HCT116 (cell line): ENCODE data around the gene SZT2. TPM values are rescaled to one million over a fixed set of nuclear protein-coding genes. Genes with fewer than 3 reads are reported as not detected.

Source experiments
- ATAC-seq: fragments of 200-7000 bp; cut with Tn5 transposase; 2 replicates; pipeline ENCODE4 v1.9.1; 2020; ENCODE audit warnings: mild to moderate bottlenecking, moderate library complexity
- BruUV-seq: library from RNA; stranded (reverse); fragments of 400-500 nt; replicated peaks from 2 replicates; lab custom pipeline; 2021; lab: Mats Ljungman, UMichigan
- CTCF ChIA-PET: fragments of 300-600 bp; sonication (Branson Sonifier 250); formaldehyde crosslinking; loops from one replicate; lab custom pipeline; 2021; ENCODE audit warnings: antibody characterized with exemption; lab: Charles Lee
- POLR2A ChIA-PET: fragments of 300-600, 350-600 bp; sonication (Branson Sonifier 250); formaldehyde crosslinking; loops from one replicate; lab custom pipeline; 2021; ENCODE audit warnings: antibody characterized with exemption; lab: Charles Lee
- RAD21 ChIA-PET, 2 experiments: fragments of 300-600 bp; sonication (Branson Sonifier 250); formaldehyde crosslinking; loops; one replicate each; lab custom pipeline; 2023; ENCODE audit warnings: low total read pairs in 2 of 2; ENCODE audit not compliant: uncharacterized antibody in 2 of 2, unreplicated experiment in 2 of 2, low non-redundant PET in 1 of 2; lab: Charles Lee
- DNase-seq: peaks from one replicate; pipeline ENCODE4 v3.0.0-alpha.2; 2010; ENCODE audit warnings: low read depth, low spot score
- H2AFZ ChIP-seq: fragments of 200-600 bp; shearing (Covaris generic), sonication (generic); 2 replicates; pipeline ENCODE4 v1.6.1; 2017; ENCODE audit warnings: low read depth, mixed run types, mixed read lengths, antibody characterized with exemption, low read length; ENCODE audit not compliant: poor library complexity, severe bottlenecking
- H3K27ac ChIP-seq: 2 replicates; pipeline ENCODE4 v1.5.1; 2012; ENCODE audit warnings: low read depth, low read length
- H3K27me3 ChIP-seq: fragments of 200-600 bp; sonication (generic); 2 replicates; pipeline ENCODE4 v1.6.1; 2016; ENCODE audit warnings: mixed run types, low read length, mixed read lengths; ENCODE audit not compliant: insufficient read depth
- H3K36me3 ChIP-seq, 2 experiments: fragments of 200-500 bp in 1 of 2; fragments of 200-600 bp in 1 of 2; sonication (Bioruptor generic) in 1 of 2; sonication (generic) in 1 of 2; 2 replicates each; pipeline versions ENCODE4 v1.5.1 to v1.6.1; 2014 to 2016; ENCODE audit warnings: low read length in 2 of 2, inconsistent platforms in 1 of 2, mixed read lengths in 1 of 2, mixed run types in 1 of 2; ENCODE audit not compliant: insufficient read depth in 2 of 2, control insufficient read depth in 1 of 2
- H3K4me1 ChIP-seq, 2 experiments: fragments of 200-600 bp in 1 of 2; sonication (generic) in 1 of 2; 2 replicates each; pipeline versions ENCODE4 v1.5.1 to v1.6.1; 2012 to 2017; ENCODE audit warnings: low read length in 2 of 2, inconsistent platforms in 1 of 2, mild to moderate bottlenecking in 1 of 2, mixed read lengths in 1 of 2, mixed run types in 1 of 2, moderate library complexity in 1 of 2; ENCODE audit not compliant: insufficient read depth in 2 of 2, control insufficient read depth in 1 of 2
- H3K4me2 ChIP-seq: fragments of 200-600 bp; sonication (generic); 2 replicates; pipeline ENCODE4 v1.6.1; 2017; ENCODE audit warnings: mixed run types, low read length, mixed read lengths
- H3K4me3 ChIP-seq, 2 experiments: fragments of 200-600 bp in 1 of 2; sonication (generic) in 1 of 2; replicated peaks in 1 of 2; 2 replicates each; pipeline ENCODE4 v1.5.1; 2011 to 2016; ENCODE audit warnings: low read length in 2 of 2, control low read depth in 1 of 2, low read depth in 1 of 2, mild to moderate bottlenecking in 1 of 2, mixed read lengths in 1 of 2, mixed run types in 1 of 2
- H3K79me2 ChIP-seq: fragments of 200-600 bp; sonication (generic); 2 replicates; pipeline ENCODE4 v1.6.1; 2017; ENCODE audit warnings: mild to moderate bottlenecking, mixed run types, low read length, moderate library complexity, mixed read lengths; ENCODE audit not compliant: insufficient read depth
- H3K9ac ChIP-seq: fragments of 200-600 bp; sonication (generic); 2 replicates; pipeline ENCODE4 v1.6.1; 2016; ENCODE audit warnings: low read length, mixed read lengths
- H3K9me2 ChIP-seq: fragments of 200-600 bp; sonication (generic), shearing (Covaris generic); 2 replicates; pipeline ENCODE4 v1.6.1; 2017; ENCODE audit warnings: mixed run types, mild to moderate bottlenecking, moderate library complexity; ENCODE audit not compliant: insufficient read depth
- H3K9me3 ChIP-seq, 2 experiments: fragments of 200-500 bp in 1 of 2; fragments of 200-600 bp in 1 of 2; sonication (Bioruptor generic) in 1 of 2; sonication (generic) in 1 of 2; 2 replicates each; pipeline ENCODE4 v1.6.1; 2014 to 2017; ENCODE audit warnings: low read length in 2 of 2, mixed read lengths in 2 of 2, inconsistent platforms in 1 of 2, low read depth in 1 of 2, mild to moderate bottlenecking in 1 of 2, mixed run types in 1 of 2, moderate library complexity in 1 of 2; ENCODE audit not compliant: control insufficient read depth in 1 of 2, insufficient read depth in 1 of 2
- H4K20me1 ChIP-seq: fragments of 200-600 bp; sonication (generic), shearing (Covaris generic); 2 replicates; pipeline ENCODE4 v1.6.1; 2017; ENCODE audit warnings: mixed run types, mild to moderate bottlenecking, moderate library complexity; ENCODE audit not compliant: insufficient read depth
- CBX3 ChIP-seq: IDR thresholded peaks from 2 replicates; pipeline ENCODE4 v1.6.1; 2012; ENCODE audit warnings: low read depth
- CEBPB ChIP-seq: IDR thresholded peaks from 2 replicates; pipeline ENCODE4 v1.6.1; 2012; ENCODE audit warnings: low read depth
- EGR1 ChIP-seq: IDR thresholded peaks from 2 replicates; pipeline ENCODE4 v1.6.1; 2012; ENCODE audit warnings: low read depth
- ELF1 ChIP-seq: IDR thresholded peaks from 2 replicates; pipeline ENCODE4 v1.6.1; 2012; ENCODE audit warnings: low read depth, borderline replicate concordance
- EZH2 ChIP-seq: fragments of 200-600 bp; sonication (generic); IDR thresholded peaks from 2 replicates; pipeline ENCODE4 v1.6.1; 2017; ENCODE audit warnings: antibody characterized with exemption, mixed run types
- EZH2phosphoT487 ChIP-seq: fragments of 200-600 bp; IDR thresholded peaks from 2 replicates; pipeline ENCODE4 v1.6.1; 2018; ENCODE audit warnings: antibody characterized with exemption, borderline replicate concordance
- FOSL1 ChIP-seq: IDR thresholded peaks from 2 replicates; pipeline ENCODE4 v1.6.1; 2012; ENCODE audit warnings: low read depth
- POLR2A ChIP-seq: IDR thresholded peaks from 2 replicates; pipeline ENCODE4 v1.7.0; 2011; ENCODE audit warnings: borderline replicate concordance; ENCODE audit not compliant: insufficient read depth, insufficient read length; ENCODE audit errors: extremely low read depth
- POLR2AphosphoS5 ChIP-seq: IDR thresholded peaks from 2 replicates; pipeline ENCODE4 v1.6.1; 2011; ENCODE audit warnings: mild to moderate bottlenecking, low read depth, low read length, moderate library complexity
- RAD21 ChIP-seq: IDR thresholded peaks from 2 replicates; pipeline ENCODE4 v1.6.1; 2012; ENCODE audit warnings: low read depth, mild to moderate bottlenecking
- SIN3A ChIP-seq: IDR thresholded peaks from 2 replicates; pipeline ENCODE4 v1.6.1; 2012; ENCODE audit warnings: low read depth
- SP1 ChIP-seq: IDR thresholded peaks from 2 replicates; pipeline ENCODE4 v1.6.1; 2012; ENCODE audit warnings: low read depth
- SRF ChIP-seq: IDR thresholded peaks from 2 replicates; pipeline ENCODE4 v1.6.1; 2012; ENCODE audit warnings: low read depth
- TCF7L2 ChIP-seq: IDR thresholded peaks from 2 replicates; pipeline ENCODE4 v1.7.0; 2011; ENCODE audit warnings: borderline replicate concordance, inconsistent platforms; ENCODE audit not compliant: insufficient read depth, insufficient read length; ENCODE audit errors: extremely low read depth
- YY1 ChIP-seq: IDR thresholded peaks from 2 replicates; pipeline ENCODE4 v1.6.1; 2011; ENCODE audit warnings: low read length, low read depth, moderate library complexity, mild to moderate bottlenecking; ENCODE audit not compliant: insufficient replicate concordance; ENCODE audit errors: extremely low read depth
- ZBTB33 ChIP-seq: IDR thresholded peaks from 2 replicates; pipeline ENCODE4 v1.6.1; 2011; ENCODE audit warnings: mild to moderate bottlenecking, low read length, moderate library complexity; ENCODE audit not compliant: insufficient replicate concordance; ENCODE audit errors: extremely low read depth
- ZFX ChIP-seq: fragments of 450-650 bp; IDR thresholded peaks from 2 replicates; pipeline ENCODE4 v1.6.1; 2017
- ZNF274 ChIP-seq: fragments of 200-500 bp; sonication (Bioruptor generic); IDR thresholded peaks from 2 replicates; pipeline ENCODE4 v1.6.1; 2014; ENCODE audit warnings: mild to moderate bottlenecking, low read depth, low read length, inconsistent platforms
- intact Hi-C: fragments of 100-400 bp; cut with micrococcal nuclease; formaldehyde crosslinking; loops from 2 replicates; pipeline ENCODE4 v1.10.0; 2022
- total RNA-seq: library from RNA; stranded (reverse); gene quantifications from one replicate; pipeline ENCODE4 v1.2.1, GENCODE V29; 2021; ENCODE audit not compliant: unreplicated experiment
- TF ChIP-seq, protein P1 (sequence below): IDR thresholded peaks from 2 replicates; pipeline ENCODE4 v1.6.1; 2012
- TF ChIP-seq, protein P2 (sequence below): IDR thresholded peaks from 2 replicates; pipeline ENCODE4 v1.6.1; 2012; ENCODE audit warnings: low read depth

The SZT2 gene
- total RNA-seq, 1 experiment from 2014 or later: 43.0 TPM

DNA sequence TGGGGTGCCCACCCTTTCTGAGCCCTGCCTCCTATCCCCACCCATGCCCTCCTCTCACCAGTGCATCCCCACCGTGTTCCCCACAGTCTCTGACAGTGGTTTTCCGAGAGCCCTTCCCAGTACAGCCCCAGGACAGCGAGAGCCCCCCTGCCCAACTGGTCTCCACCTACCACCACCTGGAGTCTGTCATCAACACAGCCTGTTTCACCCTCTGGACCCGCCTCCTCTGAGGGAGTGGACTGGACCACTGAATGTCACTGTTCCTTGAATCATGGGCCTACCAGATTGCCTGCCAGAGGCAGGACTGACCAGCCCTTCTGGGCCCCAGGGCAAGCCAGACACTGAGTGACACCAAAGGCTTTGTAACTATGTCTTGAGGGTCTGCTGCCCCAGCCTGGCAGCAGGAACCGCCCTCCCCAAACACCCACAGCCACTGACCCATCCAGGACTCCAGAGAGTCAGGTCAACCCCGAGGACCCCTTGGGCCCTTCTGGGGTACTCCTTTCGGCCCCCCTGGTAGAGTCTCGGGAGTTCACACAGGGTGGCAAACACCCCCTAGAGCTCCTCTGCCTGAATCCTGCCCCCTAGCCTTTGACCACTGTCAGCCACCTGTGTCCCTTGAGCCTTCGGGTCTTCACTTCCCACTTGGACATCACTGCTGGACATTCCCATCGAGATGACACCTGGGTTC, 60.7 kb downstream of the SZT2 start:
- H4K20me1 ChIP-seq: no peaks in the 10 kb centered on the region
- H3K4me2 ChIP-seq: no peak overlapping the region
- CTCF ChIA-PET: no interaction called here
- H2AFZ ChIP-seq: no peak overlapping the region
- intact Hi-C loops: loop anchor here (10.0 kb wide), 1 partner anchor 594 kb away; no protein-coding TSS in a partner anchor
- RAD21 ChIA-PET: no interaction called here
- no peak for TF ChIP-seq ELF1
- no peak for TF ChIP-seq TCF7L2
- TF ChIP-seq EZH2phosphoT487: no peak
- TF ChIP-seq YY1: no peak
- no peak for TF ChIP-seq EGR1
- TF ChIP-seq RAD21: no peak
- TF ChIP-seq SRF: no peak
- TF ChIP-seq SIN3A: no peak
- TF ChIP-seq ZNF274: no peak
- TF ChIP-seq ZFX: no peak
- TF ChIP-seq, protein P1, sequence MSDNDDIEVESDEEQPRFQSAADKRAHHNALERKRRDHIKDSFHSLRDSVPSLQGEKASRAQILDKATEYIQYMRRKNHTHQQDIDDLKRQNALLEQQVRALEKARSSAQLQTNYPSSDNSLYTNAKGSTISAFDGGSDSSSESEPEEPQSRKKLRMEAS: no peak
- no peak for TF ChIP-seq FOSL1
- TF ChIP-seq CBX3: no peak
- no peak for TF ChIP-seq POLR2AphosphoS5
- TF ChIP-seq CEBPB: no peak
- TF ChIP-seq POLR2A: no peak
- no peak for TF ChIP-seq SP1
- TF ChIP-seq EZH2: no peak
- no peak for TF ChIP-seq ZBTB33
- TF ChIP-seq, protein P2, sequence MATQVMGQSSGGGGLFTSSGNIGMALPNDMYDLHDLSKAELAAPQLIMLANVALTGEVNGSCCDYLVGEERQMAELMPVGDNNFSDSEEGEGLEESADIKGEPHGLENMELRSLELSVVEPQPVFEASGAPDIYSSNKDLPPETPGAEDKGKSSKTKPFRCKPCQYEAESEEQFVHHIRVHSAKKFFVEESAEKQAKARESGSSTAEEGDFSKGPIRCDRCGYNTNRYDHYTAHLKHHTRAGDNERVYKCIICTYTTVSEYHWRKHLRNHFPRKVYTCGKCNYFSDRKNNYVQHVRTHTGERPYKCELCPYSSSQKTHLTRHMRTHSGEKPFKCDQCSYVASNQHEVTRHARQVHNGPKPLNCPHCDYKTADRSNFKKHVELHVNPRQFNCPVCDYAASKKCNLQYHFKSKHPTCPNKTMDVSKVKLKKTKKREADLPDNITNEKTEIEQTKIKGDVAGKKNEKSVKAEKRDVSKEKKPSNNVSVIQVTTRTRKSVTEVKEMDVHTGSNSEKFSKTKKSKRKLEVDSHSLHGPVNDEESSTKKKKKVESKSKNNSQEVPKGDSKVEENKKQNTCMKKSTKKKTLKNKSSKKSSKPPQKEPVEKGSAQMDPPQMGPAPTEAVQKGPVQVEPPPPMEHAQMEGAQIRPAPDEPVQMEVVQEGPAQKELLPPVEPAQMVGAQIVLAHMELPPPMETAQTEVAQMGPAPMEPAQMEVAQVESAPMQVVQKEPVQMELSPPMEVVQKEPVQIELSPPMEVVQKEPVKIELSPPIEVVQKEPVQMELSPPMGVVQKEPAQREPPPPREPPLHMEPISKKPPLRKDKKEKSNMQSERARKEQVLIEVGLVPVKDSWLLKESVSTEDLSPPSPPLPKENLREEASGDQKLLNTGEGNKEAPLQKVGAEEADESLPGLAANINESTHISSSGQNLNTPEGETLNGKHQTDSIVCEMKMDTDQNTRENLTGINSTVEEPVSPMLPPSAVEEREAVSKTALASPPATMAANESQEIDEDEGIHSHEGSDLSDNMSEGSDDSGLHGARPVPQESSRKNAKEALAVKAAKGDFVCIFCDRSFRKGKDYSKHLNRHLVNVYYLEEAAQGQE: no peak
- no peak overlapping the region for H3K27ac ChIP-seq
- H3K4me1 ChIP-seq: peaks cover 22 to 28% of the 10 kb centered on the region in 2 experiments
- H3K27me3 ChIP-seq: no peaks in the 10 kb centered on the region
- no peak for DNase-seq
- no peaks in the 10 kb centered on the region for H3K9me2 ChIP-seq
- no peaks in the 10 kb centered on the region for H3K79me2 ChIP-seq
- no peak overlapping the region for H3K4me3 ChIP-seq
- H3K9me3 ChIP-seq: no peaks in the 10 kb centered on the region
- peaks cover 0 to 15% of the 10 kb centered on the region in 2 experiments; a peak in 2 of 4 replicates for H3K36me3 ChIP-seq
- no TSS peak for BruUV-seq
- no peak for ATAC-seq
- no peak overlapping the region for H3K9ac ChIP-seq
- POLR2A ChIA-PET: no interaction called here
